NCI-H128 (cell line): ENCODE data around the gene FBXO41.

Experiments used
- DNase-seq: peaks from one replicate; lab custom pipeline; 2025; ENCODE audit not compliant: unreplicated experiment; lab: John Stamatoyannopoulos, UW

The FBXO41 gene

GRCh38 chr2:73214120-73215035 is 69.9 kb downstream of the FBXO41 start, which contains the start of gene SMYD5:
SMYD5 (plus strand) TSS chr2:73214245; CDS start chr2:73214267, 22 bp downstream.
- peak; percentile 53 for DNase-seq

- DNase-seq = peak; percentile 18
Observed at GRCh38 chr2:73212448-73213176, 71.7 kb downstream of the FBXO41 start.

GRCh38 chr2:73212098-73212447 is 72.2 kb downstream of the FBXO41 start:
- no peak for DNase-seq

GRCh38 chr2:73210696-73211095 is 73.6 kb downstream of the FBXO41 start:
- DNase-seq = no peak

- no peak for DNase-seq
Observed at GRCh38 chr2:73210019-73210418, 74.3 kb downstream of the FBXO41 start.

GRCh38 chr2:73208258-73208657 is 76.0 kb downstream of the FBXO41 start:
- no peak for DNase-seq

DNA sequence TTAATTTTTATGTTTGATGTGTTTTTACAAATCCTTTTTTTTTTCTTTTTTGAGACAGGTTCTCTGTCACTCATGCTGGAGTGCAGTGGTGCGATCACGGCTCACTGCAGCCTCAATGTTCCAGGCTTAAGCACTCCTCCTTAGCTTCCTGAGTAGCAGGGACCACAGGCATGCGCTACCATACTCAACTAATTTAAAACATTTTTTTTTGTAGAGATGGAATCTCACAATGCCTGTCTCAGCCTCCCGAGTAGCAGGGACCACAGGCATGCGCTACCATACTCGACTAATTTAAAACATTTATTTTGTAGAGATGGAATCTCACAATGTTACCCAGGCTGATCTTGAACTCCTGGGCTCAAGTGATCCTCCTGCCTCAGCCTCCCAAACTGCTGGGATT is 78.7 kb downstream of the FBXO41 start:
- DNase-seq = no peak
